GM19397 (cell line): ENCODE results near the gene FCHSD2.
"Not testable (repeated sequence)": the region's sequence is repeated elsewhere in the genome, so short reads cannot be mapped to it uniquely, and the experiment has no call there.

Experiments
- ATAC-seq: cut with Tn5 transposase; IDR thresholded peaks from one replicate; pipeline ENCODE4 v1.9.1; 2021; ENCODE audit warnings: mild to moderate bottlenecking, moderate library complexity; ENCODE audit not compliant: unreplicated experiment

Gene FCHSD2

DNA sequence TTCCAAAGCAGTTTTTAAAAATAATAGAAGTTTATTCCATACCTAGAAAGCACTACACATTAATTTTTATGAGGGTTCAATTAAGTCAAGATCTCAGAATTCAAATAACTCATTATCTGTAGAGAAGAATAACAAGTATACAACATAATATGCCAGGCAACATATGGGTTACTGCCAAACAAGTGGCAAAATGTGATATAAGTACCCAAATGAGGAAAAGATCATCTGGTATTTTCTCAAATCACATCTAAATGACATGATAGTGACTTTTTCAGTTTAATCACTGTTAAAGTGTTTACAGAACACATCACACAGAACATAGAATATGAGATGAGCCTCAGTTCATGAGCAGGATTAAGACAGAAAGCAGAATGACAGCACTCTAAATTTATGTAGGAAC is 123.3 kb downstream of the FCHSD2 start:
- ATAC-seq, result no peak

DNA sequence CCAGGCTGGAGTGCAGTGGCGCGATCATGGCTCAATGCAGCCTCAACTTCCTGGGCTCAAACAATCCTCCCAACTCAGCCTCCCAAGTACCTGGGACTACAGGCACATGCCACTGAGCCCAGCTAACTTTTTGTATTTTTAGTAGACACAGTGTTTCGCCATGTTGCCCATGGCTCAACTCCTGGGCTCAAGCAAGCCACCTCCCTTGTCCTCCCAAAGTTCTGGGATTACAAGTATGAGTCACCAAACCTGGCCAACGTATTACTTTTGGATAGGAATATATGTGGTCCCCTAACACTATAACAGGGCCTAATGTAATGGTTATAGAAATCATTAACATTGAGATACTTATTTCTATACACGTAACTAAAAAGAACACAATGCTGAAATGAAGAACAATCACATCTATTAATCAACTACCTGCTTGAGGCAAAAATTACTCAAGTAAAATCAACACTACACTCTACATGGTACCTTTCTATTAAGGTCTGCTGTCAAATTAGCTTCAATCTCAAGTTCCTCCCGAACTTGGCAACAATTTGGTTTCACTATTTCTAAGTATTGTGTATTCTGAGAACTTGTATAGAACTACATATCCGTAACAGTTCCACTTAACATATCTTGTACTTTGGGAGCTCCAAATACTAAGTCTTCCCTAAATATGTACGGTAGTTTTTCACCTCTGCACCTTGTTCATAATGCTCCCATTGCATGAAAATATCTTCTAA is 124.9 kb downstream of the FCHSD2 start:
- ATAC-seq, result no peak

DNA sequence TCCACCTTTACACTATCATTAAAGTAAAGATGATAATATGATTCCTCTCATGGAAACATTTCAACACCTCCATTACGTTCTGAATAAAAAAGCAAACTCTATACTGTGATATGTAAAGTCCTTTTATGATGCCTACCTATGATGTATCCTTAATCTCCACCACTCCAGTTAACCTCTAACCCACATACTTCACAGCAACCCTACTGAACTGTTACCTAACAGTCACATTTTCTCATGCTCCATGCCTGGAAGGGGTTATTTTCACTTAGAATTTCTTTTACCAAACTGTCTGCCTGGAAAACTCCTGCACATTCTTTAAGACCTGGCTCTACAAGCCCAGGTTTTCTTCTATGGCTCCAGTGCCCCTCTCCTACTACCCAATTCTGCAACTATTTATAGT is 129.1 kb downstream of the FCHSD2 start:
- ATAC-seq, result no peak

DNA sequence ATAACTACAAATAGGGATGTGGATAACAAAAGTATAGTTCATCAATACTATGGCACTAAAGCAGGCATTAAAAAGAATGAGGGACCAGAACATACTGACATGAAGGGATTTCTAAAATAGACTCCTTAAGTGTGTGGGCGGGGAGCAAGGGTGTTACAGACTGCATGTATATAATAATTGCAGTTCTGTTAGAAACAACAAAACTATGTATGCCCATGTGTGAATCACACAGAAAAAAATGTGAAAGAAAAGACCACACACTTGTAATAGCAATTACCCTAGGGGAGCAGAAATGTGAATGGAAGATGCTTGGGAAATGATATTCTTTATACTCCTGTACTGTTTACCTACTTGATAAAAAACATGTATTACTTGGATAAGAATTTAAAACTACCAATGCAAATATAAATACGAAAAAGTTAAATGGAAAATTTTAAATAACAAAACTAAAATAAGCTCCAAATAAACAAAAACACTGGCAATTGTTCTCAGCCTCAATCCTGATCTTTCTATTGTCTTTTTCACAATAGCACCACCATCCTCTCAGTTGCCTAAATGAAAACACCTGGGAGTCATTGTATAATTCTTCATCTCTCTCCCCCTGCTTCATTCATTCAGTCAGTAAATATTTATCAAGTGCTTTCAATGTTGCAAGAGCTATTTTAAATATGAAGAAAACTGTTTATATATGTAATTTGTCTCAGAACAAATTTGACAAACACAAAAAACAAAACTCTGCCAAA is 129.8 kb downstream of the FCHSD2 start:
- no peak for ATAC-seq

DNA sequence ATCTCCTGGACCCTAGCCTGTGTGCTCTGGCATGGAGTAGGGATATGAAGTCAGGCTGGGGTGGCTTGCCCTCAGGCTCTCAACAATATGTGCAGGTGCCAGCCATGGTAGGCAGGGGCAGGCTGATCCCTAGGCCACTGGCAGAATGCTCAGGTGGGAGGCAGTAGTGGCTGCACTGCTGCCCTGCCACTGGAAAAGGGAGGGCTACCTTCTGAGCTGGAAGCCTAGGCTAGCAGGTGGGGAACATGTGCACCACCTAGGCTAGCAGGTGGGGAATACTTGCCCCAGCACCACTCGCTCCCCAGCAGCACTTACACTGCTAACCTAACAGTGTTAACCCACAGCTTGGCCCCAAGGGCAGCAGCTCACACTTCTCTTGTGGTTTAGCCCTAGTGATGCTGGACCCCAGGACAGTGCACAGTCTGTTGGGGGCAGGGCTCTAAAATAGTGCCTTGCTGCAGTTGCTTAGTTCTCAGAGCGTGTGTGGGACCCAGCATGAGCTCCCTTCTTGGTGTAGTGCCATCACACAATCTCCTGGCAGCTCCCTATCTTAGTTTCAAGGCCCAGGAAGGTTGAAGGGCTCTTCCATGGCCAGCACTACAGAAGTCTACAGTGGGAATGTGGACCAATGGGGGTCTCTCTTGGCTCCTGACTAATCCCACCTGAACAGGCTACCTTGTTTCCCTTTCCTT is 130.8 kb downstream of the FCHSD2 start:
- no peak for ATAC-seq

DNA sequence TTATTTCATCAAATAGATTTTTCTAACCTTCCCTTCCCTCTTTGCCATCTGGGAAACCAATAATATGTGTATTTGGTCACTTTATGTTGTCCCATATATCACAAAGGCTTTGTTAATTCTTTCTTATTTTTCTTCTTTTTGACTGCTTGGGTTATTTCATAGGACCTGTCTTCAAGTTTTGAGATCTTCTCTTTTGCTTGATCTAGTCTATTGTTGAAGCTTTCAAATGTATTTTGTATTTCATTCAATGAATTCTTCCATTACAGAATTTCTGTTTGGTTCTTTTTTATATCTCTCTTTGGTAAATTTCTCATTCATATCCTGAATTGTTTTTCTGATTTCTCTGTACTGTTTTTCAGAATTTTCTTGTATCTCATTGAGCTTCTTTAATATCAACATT is 132.1 kb downstream of the FCHSD2 start:
- no peak for ATAC-seq

DNA sequence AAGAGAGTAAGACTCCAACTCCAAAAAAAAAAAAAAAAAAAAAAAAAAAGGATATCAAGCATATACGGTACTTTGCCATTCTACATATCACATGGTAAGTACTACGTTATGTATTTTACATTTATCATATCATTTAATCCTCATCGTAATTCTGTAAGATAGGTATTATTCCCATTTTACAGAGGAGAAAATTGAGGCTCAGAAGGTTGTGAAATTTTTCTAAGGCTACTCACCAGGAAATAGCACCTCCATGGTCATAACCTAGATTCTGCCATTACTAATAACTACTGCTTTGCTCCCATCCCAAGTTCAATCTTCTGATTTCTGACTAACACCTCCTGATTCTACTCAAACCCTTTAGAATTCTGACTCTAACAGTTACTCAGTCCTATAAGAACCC is 138.0 kb downstream of the FCHSD2 start:
- no peak for ATAC-seq

DNA sequence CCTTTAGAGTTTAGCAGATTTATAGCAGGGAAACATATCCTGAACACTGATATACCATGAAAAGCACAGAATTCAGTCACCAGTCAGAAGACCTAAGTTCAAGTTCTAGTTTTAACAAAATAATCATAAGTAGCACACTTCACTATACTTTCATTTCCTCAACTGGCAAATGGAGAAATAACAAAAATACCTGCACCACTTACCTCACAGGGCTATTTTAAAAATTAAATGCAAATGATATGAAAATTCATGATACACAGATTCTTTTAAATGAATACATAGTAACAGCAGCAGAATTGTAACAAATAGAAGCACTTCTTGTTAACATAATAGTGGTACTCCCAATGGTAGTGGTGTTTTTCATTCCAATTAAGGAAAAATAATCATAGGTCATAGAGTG is 139.0 kb downstream of the FCHSD2 start:
- ATAC-seq, result no peak

DNA sequence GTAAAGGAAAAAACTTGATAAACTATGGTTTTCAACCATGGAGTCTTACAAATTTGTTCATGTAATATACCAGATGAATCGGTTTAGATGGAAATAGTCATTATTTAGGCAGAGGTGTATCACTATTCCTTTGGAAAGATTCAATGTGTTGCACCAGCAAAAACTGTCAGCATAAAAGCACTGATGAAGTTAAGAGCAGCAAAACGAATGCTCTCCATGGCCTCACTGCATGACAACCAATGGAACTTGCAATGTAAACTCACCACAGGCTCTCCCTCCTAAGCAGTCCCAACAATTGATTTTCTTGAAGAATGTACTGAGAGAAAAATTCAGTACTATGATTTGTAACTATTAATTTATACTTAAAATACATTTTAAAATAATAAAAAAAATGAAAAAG is 139.9 kb downstream of the FCHSD2 start:
- ATAC-seq, result no peak

DNA sequence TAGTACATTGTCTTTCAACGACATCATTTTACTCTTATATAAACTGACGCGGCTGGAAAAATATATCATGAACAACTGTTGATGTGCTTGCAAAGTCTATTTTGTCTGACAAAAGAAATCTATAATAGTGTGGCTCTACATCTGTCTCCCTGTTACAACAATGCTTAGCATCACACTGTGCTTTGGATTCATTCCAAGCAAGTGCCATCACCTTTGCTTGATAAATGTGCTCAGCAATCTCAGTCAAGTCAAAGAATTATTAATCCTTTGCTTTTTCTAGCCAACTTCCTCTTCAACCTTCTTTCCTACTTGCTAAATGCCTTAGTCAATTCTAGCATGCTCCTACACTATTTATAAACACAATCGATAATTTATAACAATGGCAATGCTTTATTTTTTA is 140.5 kb downstream of the FCHSD2 start:
- ATAC-seq, result no peak

DNA sequence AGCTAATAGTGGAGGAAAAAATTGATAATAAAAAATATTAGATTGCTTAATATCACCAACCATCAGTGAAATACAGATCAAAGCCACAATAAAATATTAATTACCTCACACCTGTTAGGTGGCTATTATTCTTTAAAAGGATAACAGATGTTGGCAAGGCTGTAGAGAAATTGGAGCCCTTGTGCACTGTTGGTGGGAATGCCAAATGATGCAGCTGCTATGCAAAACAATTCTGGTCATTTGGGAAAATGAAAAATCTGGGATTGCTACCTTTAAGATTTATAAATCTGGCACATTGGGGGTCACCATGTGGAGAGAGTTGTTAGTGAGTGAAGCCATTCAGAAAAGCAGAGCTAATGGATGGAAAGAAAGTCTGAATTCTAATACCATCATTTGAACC is 143.4 kb downstream of the FCHSD2 start:
- no peak for ATAC-seq

DNA sequence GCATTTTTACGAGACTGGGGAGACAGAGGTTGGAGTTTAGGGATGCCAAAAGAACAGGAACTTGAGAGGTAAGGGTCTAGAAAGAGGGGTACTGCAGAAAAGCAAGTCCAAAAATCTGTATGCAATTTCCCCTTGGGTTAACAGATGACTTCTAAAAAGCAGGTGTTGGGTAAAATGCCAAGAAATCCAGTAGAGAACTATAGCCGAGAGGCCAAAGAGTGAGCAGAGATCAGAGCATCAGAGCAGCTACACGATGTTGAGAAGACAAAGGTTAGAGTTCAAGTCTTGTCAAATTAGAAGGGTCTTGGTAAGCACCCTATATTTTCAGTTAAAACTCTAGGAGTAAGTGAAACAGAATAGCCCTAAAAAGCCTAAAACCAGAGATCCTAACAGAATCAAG is 145.2 kb downstream of the FCHSD2 start:
- no peak for ATAC-seq

DNA sequence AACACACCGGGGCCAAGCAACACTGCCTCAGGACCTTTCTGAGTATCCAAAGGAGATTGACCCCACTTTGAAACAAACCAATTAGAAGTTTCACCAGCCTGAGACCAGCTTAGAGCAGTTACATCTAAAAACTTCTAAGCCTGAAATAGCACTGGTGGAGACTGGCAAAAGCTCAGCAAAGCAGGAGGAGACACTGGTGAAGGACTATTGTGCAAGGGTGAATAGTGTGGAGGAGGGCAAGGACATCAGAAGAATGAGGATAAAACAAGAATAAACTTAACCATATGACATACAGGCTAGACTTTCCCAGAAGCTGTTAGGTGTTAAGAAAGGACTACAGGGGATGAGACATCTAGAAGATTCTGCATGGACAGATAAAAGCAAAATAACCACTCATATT is 152.4 kb downstream of the FCHSD2 start:
- ATAC-seq, result no peak

DNA sequence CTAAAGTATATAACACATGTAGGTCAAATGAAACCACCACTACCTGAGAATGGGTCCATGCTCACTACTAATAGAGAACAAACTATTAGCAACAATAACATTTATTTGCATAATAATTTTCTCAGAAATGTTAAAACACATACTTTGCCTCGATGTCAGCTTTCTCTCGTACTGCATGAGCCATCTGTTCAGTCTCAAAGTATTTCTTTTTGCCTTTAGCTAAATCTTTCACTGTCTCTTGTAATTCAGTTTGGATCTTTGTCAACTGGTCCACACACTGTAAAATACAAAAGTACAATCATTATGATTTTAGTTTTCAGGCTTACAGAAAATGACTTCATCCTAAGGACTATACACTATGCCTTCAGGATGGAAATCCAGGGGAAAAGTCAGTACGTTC is 153.3 kb downstream of the FCHSD2 start:
- no peak for ATAC-seq

DNA sequence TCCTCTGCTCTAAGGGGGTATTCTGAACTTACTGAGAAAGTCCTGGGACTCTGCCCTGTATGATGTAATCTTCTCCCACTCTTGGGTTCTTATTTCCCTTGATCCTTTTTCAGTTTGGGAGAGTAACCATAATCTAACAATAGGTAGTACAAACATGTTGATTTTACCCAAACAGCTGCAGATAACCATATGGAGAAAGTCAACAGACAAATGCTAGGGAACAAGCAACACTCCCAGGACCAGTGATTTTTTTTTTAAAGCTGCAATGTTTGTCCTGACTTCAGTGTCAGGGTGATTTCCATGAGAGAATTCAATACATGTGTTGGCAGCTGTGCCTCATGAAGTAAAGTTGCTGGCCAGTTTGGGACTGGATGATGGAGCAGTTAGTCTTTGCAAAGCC is 156.5 kb downstream of the FCHSD2 start:
- ATAC-seq, result no peak

DNA sequence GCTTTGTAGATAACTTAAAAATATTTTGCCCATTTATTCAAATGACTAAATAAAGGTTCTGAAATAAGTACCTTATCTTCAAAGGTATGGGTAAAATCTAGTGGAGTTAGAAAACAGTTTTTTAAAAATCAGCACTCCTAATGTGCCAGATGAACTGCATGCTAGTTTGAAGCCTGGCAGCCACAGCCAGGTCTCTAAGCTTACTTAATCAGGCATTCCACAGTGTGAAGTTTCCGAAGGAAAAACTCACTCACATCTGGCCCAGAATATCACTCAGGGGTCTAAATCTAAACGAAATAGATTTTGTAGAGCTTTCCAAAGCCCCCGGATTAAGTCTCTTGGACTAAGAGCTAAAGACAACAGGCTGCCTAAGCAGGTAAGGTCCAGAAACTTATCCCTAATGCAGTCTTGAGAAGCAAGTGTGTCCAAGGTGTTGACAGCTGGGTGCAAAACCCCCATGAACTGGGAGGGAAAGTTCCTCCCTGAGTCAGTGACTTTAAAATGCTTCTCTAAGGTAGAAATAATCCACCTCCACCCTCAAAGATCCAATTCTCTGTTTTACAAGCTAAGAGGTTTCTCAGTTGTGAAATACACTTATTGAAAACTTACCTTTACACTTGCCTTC is 157.6 kb downstream of the FCHSD2 start:
- no peak for ATAC-seq

DNA sequence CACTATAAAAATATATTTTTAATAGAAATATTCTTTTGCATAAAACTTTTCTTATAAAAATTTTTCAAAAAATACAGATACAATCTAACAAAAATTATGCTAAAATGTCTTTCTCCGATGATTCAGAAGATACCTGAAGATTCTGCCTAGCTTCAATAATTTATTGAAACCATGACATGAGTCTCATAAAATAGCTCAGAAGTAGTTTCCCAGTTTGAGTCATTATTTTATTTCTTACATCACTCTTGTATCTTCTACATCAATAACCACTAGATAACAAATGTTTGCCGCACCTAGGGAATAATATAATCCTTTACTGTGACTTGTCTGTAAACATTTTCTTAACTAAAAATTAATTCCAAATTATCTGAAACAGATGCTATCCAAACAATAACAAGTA is 158.6 kb downstream of the FCHSD2 start:
- no peak for ATAC-seq

DNA sequence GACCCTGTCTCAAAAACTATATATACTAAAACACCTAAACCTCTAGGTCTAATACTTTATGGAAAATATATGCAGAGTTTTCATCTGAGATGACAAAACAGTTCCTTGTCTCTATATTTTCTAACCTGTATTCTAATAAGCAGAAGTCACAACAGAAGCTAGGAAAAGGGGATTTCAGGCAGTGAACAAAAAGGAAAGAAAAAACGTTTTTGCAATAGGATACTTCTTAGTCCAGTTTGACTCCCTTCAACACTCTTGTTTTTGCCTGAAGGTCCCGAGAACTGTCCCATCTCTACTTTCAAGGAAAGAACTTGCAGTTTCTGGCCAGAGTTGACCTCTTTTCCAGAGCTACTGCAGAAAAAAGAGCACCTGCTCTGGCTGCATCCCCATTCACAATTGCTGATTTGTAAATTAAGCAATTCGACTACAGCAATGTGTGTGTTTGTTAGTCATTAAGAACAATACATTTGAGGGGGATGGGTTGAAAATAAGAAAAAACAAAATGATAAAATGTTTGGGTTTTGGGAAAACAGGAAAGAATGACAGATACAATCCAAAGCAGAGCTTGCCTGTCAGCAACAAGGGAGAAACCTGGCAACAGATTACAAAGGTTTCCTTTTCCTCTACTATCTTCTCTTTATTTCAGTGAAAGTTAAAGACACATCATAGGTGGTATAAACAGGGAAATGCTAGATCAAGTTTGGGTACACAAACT is 160.0 kb downstream of the FCHSD2 start:
- no peak for ATAC-seq

DNA sequence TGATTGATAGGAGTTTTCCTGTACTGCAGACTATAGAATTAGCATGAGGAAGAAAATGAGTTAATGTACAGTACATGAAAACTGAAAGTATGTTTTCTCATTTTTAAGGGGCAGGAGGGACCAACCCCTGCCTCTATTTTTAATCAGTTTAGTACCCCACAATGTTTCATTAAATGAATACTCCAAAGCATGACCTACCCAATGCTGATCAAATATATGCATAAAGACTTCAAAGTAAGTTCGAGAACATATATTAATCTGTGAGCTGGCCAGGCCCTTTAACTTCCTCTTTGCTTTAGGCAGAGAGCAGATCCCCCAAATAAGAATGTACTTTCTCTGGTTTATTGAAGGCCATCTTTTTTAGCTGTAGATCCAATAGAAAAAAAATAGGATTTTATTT is 161.0 kb downstream of the FCHSD2 start:
- no peak for ATAC-seq

DNA sequence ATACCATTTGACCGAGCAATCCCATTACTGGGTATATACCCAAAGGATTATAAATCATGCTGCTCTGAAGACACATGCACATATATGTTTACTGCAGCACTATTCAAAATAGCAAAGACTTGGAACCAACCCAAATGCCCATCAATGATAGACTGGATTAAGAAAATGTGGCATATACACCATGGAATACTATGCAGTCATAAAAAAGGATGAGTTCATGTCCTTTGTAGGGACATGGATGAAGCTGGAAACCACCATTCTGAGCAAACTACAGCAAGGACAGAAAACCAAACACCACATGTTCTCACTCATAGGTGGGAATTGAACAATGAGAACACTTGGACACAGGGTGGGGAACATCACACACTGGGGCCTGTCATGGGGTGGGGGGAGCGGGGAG is 164.3 kb downstream of the FCHSD2 start:
- ATAC-seq, result not testable (repeated sequence)

DNA sequence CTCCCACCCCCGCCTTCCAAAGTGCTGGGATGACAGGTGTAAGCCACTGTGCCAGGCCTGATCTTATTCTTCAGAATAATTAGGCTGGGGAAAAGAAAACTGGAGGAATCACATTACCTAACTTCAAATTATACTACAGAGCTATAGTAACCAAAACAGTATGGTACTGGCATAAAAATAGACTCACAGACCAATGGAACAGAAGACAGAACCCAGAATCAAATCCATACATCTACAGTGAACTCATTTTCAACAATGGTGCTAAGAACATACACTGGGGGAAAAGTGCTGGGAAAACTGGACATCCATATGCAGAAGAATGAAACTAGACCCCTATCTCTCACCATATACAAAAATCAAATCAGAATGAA is 165.6 kb downstream of the FCHSD2 start:
- not testable (repeated sequence) for ATAC-seq
